GM21619 (cell line): ENCODE measurements around the gene PGD.
"Not testable (repeated sequence)": the region's sequence is repeated elsewhere in the genome, so short reads cannot be mapped to it uniquely, and the experiment has no call there.

Experiments
- ATAC-seq: cut with Tn5 transposase; IDR thresholded peaks from one replicate; pipeline ENCODE4 v1.9.1; 2021; ENCODE audit not compliant: unreplicated experiment

The PGD gene

DNA sequence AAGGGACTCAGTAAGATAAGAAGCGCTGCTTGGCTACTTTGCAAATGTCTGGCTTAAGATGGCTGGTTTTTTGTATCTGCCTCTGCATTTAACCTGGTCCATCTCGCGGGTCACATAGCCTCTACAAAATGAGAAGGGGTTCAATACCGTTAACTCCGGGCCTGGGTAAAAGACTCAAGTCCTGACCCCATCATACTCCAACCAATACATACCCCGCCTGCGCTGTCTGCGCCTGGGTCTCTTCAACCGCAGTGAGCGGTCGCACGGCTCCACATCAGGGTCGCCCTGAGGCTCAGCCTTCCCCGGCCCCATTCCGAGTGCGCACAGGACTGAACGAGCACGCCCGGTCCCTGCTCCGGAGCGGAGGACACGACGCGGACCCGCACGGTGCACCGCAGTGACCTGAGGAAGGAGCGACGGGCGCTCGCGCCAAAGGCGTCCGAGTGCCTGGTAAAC lies 558 bp upstream of the PGD start:
- no peak for ATAC-seq

DNA sequence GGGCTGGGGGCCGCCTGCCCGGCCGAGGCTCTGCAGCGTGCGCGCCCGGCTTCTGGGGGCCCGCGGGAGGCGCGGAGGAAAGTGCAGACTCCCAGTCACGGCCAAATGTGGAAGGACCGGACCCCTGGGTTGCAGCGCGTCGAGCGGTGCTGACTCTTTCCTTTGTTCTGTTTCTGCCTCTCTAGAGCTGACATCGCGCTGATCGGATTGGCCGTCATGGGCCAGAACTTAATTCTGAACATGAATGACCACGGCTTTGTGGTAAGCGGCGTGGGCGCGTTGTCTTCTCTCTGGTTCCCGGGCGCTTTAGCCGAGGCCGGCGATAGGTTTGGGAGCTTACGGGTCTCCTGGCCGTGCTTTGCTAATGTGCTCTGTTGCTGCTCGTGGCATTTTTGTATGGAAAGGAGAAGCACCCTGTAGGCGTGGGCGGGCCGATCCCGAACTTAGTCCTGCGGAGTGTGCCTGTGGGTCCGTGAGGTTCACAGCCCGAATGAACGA lies 629 bp downstream of the PGD start:
- ATAC-seq = no peak

DNA sequence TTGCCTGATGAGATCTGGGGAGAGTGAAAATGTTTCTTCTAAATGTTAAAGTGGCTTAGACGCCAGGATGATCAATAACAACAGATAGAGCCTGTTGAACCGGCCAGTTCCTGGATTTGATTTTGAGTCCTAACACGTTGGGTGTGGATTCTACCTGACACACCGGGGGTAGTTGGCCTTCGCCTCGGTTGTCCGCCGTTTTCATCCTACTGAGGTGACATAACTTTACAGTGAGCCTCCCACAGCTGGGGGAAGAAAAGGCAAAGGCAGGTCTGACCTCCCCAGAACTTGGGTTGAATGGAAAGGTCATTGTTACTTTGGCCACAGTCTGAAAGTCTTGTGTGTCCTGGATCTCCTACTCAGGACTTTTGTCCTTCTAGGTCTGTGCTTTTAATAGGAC lies 1.1 kb downstream of the PGD start:
- no peak for ATAC-seq

DNA sequence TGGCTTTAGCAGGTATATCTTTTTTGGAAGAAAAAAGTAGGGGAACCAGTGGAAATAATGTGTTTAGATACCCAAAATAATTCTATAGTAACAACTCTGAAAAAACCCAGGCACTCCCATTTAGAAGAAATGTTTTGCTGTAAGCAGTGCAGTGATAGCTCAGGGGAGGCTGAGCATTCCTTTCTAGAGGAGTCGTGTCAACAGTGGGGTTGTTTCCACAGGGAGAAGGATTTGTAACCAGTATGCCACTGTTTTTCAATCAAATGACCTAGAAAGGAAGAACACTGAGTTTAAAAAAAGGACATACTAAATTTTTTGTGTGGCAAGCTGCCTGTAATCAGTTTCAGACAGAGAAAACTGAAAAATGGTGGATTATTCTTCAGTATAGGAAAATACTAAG lies 2.4 kb downstream of the PGD start:
- ATAC-seq = no peak

DNA sequence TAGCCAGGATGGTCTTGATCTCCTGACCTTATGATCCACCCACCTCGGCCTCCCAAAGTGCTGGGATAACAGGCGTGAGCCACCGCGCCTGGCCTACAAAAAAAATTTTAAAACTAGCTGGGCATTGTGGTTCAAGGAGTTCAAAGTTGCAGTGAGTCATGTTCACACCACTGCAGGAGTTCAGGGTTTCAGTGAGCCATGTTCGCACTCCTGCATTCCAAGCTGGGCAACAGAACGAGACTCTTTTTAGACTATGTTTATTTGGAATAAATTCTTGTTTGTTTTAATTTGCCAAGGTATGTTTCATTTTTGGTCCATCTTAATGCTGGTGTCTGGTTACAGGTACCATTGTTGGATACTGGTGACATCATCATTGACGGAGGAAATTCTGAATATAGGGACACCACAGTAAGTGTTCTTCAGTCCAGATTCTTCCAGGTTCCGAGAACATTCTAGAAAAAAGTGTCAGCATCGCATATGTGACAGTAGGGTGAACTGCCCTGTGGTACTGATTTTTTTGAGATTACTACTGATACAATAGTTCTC lies 3.9 kb downstream of the PGD start:
- ATAC-seq = no peak

DNA sequence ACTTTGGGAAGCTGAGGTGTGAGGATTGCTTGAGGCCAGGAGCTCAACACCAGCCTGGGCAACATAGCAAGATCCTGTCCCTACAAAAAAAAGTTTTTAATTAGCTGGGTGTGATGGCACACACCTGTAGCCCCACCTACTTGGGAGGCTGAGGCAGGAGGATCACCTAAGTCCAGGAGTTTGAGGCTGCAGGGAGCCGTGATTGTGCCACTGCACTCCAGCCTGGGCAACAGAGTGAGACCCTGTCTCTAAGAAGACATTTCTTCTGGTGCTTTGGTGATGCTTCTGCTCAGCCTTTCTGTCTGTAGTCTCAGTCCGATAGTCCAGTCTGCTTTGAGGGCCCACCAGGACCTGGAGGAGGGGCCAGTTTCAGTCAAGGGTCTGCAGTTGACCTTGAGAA lies 8.3 kb downstream of the PGD start:
- no peak for ATAC-seq

DNA sequence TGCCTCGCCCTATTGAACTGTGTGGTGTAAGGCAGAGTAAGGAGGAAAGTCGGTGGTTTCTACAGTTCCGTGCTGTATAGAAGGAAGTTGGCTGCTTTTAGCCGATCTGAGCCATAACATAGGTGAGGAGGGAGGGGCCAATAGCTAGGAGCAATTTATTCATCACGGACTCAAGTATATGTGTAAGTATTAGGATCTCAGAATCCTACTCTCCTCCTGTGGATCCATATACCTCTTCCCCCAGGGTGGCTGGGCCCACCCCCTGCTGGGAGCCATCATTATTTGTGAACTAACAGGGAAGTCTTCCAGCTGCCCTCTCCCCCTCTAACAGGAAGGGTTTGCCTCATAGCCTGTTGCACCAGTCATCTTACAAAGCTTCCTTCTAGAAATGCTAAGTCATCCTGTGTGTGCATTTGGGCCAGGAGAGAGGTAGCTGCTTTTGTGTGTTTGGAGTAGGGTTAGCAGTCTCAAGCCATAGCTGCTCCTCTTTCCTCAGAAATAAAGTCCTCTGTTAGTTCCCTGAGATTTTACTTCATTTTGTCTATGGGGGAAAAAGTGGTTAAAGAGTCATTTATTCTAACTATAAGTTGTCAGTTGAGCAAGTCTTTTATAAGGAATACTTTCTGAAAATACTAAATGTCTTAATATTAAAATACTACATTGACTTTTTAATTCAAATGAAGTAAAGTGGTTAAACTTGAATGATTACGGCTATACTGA lies 16.5 kb downstream of the PGD start:
- no peak for ATAC-seq

DNA sequence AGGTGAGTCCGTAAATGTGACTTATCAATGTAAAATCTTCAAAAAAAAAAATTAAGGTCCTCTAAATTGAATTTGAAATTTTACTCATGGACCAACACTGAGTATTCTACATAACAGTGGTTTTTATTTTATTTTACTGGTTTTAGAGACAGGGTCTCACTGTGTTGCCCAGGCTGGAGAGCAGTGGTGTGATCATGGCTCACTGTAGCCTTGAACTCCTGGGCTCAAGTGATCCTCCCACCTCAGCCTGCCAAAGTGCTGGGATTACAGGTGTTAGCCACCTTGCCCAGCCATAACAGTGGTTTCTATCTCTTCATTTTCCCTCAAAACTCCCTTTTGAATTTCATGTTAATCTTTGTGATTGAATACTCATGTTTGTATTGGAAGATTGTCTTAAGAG lies 17.1 kb downstream of the PGD start:
- ATAC-seq = not testable (repeated sequence)

DNA sequence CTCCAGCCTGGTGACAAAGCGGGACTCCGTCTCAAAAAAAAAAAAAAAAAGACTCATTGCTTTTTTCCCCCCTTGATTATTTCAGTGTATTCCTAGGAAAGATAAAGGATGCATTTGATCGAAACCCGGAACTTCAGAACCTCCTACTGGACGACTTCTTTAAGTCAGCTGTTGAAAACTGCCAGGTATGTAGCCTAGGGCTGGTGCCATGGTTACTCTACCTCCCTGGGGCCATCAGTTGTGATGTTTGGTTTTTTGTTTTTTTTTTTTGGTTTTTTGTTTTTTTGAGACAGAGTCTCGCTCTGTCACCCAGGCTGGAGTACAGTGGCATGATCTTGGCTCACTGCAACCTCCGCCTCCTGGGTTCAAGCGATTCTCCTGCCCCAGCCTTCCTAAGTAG lies 19.9 kb downstream of the PGD start:
- not testable (repeated sequence) for ATAC-seq

DNA sequence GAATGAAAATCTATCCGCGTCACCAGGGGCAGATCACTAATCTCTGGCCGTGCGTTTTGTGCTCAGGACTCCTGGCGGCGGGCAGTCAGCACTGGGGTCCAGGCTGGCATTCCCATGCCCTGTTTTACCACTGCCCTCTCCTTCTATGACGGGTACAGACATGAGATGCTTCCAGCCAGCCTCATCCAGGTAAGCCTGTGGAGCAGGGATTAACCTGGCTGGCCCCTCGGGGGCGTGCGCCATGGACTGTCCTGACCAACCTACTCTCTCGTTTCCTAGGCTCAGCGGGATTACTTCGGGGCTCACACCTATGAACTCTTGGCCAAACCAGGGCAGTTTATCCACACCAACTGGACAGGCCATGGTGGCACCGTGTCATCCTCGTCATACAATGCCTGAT lies 20.5 kb downstream of the PGD start:
- ATAC-seq = no peak

DNA sequence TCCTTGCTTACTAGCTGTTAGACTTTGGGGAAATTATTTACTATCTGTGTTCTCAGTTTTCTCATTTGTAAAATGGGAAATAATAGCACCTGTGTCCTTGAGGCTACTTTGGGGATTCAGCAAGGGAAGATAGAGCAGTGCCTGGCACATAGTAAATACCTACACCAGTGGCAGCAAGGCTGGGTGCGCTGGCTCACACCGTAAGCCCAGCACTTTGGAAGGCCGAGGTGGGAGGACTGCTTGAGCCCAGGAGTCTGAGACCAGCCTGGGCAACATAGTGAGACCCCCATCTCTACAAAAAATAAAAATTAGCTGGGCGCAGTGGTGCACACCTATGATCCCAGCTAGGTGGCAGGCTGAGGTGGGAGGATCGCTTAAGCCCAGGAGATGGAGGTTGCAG lies 22.8 kb downstream of the PGD start:
- no peak for ATAC-seq

DNA sequence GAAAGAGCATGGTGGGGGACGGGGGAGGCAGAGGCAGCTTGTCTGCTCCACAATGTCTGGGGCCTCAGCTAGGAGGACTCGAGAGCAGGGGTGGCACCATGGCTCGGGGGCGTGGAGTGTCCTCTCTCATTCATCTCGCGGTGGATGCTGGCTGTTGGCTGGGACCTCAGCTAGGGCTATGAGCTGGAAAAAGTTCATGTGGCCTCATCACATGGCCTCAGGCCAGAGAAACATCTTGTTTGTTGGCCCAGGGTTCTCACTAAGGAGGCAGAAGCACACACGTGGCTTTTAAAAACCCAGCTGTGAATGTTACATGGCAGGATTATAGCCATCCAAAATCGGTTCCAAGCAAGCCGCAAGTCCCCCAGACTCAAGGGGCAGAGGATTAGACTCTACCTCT lies 25.2 kb downstream of the PGD start:
- no peak for ATAC-seq

DNA sequence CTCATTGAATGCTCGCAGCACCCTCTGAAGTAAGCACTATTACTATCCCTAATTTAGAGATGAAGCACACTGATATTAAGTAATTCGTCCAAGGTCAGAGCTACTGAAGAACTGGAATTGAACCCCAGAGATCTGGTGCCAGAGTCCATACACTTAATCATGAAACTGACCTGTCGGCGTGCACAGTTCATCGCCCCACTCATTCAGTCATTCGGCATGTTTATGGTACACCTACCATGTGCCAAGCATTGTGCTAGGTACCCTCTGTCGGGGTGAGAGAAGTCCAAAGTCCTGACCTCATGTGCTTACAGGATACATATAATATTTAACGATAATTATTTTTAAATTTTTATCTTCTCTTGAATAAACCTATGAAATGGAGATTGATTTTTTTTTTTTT lies 25.8 kb downstream of the PGD start:
- no peak for ATAC-seq

DNA sequence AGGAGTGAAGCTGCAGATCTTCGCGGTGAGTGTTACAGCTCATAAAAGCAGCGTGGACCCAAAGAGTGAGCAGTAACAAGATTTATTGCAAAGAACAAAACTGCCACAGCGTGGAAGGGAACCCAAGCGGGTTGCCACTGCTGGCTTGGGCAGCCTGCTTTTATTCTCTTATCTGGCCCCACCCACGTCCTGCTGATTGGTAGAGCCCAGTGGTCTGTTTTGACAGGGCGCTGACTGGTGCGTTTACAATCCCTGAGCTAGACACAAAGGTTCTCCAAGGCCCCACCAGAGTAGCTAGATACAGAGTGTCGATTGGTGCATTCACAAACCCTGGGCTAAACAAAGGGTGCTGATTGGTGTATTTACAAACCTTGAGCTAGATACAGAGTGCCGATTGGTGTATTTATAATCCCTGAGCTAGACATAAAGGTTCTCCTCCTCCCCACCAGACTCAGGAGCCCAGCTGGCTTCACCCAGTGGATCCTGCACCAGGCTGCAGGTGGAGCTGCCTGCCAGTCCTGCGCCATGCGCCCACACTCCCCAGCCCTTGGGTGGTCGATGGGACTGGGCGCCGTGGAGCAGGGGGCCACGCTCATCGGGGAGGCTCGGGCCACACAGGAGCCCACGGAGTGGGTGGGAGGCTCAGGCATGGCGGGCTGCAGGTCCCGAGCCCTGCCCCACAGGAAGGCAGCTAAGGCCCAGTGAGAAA lies 27.1 kb downstream of the PGD start:
- not testable (repeated sequence) for ATAC-seq

DNA sequence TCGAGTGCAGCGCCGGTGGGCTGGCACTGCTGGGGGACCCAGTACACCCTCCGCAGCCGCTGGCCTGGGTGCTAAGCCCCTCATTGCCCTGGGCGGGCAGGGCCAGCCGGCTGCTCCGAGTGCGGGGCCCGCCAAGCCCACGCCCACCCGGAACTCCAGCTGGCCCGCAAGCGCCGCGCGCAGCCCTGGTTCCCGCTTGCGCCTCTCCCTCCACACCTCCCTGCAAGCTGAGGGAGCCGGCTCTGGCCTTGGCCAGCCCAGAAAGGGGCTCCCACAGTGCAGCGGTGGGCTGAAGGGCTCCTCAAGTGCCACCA lies 27.6 kb downstream of the PGD start:
- ATAC-seq = not testable (repeated sequence)

DNA sequence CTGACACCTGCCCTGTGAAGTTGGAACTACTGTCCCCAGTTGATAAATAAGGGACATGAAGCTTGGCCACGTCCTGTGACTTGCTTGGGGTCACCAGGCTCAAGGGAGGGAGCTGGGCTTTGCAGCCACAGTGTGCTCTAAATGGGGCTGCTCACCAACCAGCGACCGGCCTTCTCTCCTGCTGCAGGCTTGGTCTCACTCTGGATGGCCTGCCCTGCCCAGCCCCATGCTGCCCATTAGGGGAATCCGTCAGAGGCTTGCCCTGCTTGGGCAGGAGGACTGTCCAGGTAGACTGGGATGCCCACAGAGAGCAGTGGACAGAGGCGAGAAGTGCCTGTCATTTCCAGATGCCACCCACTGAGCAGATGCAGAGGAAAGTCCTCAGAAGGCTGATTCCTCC lies 30.1 kb downstream of the PGD start:
- ATAC-seq = no peak

DNA sequence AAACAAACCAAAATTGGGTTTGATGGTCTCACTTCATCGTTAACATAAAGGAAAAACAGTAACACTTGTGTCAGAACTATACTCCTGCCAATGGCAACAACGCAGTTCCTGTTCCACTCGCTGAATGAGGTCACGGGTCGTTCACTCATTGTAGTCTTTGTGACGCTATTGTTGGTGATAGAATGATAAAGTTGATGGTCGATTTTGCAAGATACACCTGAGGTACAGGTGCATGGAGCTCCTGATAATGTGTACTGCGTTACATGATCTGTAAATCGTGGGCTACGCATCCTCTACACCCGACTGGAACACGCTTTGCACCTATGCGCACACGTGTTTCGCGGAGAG lies 31.0 kb downstream of the PGD start:
- ATAC-seq = peak; percentile 3

DNA sequence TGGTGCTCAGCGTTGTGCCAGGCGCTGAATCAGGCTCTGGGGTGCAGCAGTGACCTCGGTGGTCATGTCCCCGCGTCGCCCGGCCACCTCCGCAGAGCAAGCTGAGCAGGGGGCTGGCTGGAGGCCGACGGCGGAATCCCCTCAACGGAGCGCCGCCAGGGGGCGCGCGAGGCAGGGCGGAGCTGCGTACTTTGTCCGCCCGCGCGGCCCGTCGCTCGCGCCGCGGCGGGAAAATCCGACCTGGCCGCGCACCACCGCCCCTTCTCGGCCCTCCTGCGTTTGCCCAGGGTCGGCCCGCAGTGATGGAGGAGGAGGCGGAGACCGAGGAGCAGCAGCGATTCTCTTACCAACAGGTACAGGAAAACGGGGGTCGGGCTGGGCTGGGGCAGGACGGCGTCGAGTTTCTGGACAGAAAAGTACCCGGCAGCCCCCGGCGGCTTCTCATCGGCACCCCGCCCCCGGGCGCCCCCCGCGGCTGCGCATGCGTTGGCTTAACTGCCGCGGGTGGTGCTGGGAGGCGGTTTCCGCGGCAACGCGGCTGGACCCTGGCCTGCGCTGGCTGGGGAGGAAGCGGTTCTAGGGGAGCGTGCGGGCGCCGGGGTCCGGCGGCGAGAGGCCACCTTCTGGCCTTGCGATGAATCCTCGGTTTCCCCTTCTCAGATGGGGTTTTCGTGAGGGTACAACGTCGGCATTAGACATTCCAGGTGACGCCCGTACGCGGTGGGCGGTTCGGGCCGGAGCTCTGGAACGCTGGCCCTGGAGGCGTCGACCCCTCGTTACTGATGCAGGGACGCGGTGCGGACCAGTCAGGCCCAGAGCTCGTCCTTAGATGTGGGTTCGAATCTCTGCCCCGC lies 31.6 kb downstream of the PGD start, which contains the start of gene CENPS:
TSS of gene CENPS (plus strand) at position 218 of the 854 bp plus-strand sequence. CDS start at position 303, 85 bp downstream.
- ATAC-seq = peak; percentile 74

DNA sequence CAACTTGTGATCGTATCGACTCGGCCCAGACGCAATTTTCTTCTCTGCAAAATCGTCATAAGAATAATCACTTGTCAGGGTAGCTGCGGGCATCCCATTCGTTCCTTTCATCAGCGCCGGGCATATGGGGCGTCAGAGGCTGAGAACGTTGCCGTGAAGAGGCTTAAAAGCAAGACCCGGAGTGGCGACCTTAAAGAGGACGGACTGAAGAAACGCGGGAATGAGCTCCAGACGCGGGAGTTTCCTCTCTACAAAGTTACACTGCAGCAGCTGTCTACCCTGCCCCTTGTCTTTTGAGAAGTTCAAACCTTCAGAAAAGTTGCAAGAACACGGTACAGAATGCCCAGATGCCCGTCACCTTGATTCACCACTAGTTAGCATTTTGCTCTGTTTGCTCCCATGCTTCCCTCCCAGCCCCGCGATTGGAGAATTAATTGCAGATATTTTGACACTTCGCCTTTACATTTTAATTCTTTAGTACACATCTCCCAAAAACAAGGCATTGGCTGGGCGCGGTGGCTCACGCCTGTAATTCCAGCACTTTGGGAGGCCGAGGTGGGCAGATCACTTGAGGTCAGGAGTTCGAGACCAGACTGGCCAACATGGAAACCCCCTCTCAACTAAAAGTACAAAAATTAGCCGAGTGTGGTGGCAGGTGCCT lies 32.3 kb downstream of the PGD start:
- no peak for ATAC-seq

DNA sequence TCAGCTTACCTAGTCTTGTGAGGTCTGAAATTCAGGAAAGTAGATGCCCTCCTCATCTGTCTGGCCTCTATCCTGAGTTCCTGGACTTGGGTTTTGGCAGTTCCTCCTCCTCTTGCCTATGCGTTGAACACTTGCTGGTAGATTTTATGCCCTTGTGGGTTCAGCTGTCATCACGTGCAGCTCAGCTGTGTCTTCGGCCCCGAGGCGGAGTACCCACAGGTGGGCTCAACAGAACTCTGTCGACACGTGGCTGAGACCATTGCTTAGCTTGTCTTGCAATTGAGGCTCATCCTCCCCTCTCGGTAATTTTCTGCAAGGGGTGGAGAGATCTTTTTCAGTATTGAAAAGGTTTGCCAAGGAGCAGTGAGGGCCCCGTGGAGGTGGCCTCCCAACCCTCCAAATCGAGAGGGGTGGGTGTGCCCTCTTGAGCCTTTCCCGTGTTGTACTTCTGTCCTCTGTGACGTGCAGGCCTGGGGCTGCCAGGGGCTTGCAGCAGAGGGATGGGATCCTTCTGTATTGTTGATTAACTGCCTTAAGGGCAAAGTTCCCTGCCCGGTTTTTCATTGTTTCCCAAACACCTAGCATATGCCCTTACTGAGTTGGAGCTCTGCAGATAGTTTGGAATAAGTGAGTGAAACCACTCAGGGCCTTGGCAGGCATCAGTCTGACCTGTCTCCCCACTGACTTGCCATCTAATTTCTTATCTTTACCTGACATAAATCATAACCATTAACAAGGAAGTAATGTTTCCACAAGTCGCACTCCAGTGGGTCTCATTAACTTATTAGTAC lies 34.2 kb downstream of the PGD start:
- ATAC-seq = no peak
